Activated CD4-positive, CD25-positive, alpha-beta regulatory T cell treated with anti-CD3 and anti-CD28 coated beads, Interleukin-2, amount 50 U/mL, for 24 hours (primary cell): ENCODE measurements around the gene AVP.

Source experiments
- ATAC-seq, 2 donors: fragments of 150-1000 bp; cut with Tn5 transposase; one replicate each; pipeline ENCODE4 v1.10.0; 2021; ENCODE audit warnings: mild to moderate bottlenecking in 1 of 2, moderate library complexity in 1 of 2

The AVP gene

DNA sequence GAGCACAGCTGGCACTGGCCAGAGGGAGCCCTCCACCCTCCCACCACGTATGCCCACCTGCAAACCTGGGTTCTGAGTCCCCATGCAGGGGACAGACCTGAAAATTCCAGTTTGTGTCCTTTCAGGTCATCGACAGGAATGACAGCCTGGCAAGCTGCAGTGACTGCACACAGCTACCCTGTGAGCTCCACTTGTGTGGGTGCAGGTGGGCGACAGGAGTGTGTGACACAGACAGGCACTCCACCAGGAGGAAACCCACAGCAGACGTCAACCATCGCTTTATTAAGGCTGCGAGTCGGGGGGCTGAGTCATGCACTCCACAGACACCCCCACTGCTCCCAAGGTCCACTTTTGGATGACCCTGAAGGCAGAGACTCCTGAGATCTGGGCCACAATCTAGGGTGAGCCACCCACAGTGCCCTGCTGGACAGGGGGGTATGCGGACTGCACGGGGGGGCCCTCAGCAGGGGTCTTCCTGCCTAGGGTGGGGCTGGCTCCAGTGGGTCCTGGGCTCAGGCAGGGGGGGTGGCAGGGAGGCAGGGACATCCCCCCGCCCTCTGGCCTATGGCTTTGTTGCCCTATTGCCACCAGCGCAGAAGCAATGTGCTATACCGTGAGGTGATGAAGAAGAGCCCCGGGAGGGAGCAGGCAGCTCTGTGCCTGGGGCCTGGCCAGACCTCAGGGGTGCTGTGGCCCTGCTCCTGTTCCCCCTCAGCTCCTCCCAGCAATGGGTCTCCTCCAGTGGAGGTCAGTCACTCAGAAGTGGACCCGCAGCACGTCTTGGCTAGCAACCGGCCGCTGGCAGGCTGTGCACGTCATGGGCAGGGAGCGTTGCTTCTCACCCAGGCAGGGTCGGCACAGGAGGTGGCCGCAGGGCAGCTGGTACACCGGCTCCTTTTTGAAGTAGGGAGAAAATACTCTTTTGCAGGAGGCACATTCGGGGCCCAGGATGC lies 25.1 kb upstream of the AVP start:
- no peak for ATAC-seq

DNA sequence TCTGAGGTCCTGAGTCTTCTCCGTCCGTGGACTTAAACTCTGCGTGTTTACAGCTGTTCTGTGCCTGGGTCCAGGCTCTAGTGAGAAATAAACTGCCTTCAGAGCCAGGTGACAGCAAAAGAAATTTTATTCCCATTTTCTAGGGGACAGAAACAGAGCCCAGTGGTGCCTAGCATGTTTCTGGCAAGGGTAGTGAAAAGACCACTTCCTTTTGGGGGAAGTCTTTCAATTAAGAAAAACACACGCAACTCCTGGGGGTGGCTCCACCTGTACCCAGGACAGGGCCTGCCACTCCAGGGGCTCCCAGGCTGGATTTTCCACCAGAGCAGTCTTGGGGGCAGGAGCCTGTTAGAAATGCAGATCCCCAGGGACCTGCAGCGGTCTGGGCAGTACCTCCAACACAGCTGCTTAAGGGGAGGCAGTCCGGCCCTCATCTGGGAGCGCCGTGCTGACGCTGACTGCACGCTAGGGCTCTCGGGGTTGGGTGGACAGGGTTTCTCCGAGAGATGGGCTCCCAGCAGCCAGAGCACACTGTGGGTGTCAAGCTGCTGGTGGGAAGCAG lies 23.0 kb upstream of the AVP start:
- no peak for ATAC-seq

DNA sequence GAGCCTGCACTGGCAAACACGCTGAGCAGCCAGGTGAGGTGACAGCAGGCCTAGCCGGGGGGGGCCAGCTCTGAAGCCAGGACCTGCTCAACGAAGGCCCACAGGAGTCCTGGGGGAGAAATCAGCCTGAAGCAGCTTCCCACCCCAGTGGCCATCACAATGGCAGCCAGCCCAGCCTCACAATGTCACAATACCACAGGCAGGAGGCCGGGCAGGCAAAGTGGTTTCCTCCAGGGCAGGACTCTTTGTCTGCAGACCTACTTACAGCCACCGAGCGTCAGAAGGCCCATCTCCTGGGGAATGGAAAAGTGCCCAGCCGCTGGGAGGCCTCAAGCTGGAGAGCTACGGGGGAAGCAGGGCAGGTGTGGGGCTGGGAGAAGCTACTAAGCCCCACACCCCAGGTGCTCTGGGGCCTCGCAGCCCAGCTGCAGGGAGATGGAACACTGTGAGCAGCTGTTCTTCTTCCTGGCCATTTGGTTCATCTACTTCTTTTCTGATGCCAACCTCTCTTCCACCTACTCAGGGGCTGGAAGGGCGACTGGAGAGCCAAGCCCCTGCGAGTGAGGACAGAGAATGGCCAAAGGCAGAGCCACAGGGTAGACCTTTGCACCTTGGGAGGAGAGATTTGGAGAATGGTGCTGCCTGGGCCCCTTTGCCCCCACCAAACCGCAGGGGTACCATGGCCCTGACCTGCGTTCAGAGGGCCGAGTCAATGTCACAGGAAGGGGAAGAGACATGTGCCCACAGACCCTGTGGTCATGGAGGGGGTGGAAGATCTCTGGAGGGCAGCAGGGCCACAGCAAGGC lies 22.3 kb upstream of the AVP start:
- no peak for ATAC-seq

DNA sequence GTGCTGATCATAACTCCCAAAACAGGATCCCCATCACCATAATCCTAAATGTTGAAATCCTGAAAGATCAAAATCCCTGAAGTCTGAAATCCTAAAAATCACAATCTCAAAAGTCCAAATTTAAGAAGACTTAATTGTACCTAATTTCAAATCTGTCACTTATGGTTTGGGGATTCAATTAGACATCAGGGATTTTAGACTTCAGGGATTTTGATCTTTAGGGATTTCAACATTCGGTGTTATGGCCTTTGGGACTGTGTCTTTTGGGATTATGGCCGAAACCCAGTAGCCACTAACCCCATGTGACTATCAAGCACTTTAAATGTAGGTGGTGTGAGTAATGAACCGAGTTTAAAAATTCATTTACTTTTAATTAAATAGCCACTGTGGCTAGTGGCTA lies 21.7 kb upstream of the AVP start:
- ATAC-seq, result no peak

DNA sequence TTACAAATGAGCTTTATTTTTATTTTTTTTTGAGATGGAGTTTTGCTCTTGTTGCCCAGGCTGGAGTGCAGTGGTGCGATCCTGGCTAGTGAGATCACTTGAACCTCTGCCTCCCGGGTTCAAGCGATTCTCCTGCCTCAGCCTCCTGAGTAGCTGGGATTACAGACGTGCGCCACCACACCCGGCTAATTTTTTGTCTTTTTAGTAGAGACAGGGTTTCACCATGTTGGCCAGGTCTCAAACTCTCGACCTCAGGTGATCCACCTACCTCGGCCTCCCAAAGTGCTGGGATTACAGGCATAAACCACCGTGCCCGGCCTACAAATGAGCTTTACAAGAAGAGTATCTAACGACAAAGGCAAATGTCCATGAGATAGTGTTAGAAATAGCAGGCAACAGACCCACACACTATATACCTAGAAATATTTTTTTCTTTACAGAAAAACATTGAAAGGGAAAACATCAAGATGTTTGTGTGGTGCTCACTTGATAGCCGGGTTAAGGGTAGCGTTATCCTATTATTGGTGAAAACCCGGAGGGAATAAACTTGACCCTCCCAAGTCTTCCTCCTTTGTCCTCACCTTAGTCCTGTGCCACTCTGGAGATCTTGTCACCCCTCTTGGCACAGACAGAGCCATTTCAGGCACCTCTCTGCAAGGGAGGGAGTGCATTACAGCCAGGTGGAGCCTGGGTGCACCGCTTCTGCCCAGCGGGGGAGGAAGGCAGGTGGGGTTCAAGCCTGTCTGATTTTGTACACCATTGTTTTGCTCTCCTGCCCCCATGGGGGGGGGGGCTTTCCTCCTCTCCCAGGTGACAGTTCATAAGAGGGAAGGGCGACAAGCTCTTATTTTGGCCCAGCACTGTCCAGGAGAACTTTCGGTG lies 21.0 kb upstream of the AVP start:
- no peak for ATAC-seq

DNA sequence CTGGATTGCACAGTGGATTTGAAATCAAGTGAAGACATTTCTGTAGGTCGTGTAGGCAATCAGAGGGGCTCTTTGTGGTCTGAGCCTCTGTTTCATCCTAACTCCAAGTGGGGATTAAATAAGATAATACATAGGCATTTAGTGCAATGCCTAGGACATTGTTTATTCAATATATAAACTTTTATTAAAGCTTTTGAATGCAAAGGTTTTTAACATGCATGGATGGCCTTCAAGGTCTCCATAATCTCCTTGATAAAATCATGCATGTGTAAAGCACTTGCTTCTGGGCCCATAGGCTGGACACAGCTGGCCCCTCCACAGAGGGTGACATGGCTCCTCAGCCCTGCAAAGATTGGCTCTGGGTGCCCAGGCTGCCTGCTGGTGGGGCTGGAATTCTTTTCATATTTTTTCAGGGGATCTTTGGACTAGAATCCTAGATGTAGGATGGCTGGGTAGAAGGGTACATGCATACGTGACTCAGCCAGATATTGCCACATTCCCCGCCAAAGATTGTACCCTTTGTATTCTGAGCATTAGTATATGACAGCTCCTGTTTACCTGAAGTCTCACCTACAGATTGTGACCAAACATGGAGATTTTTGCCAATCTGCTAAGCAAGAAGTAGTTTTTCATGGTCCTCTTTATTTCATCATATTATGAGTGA lies 19.0 kb upstream of the AVP start:
- no peak for ATAC-seq

DNA sequence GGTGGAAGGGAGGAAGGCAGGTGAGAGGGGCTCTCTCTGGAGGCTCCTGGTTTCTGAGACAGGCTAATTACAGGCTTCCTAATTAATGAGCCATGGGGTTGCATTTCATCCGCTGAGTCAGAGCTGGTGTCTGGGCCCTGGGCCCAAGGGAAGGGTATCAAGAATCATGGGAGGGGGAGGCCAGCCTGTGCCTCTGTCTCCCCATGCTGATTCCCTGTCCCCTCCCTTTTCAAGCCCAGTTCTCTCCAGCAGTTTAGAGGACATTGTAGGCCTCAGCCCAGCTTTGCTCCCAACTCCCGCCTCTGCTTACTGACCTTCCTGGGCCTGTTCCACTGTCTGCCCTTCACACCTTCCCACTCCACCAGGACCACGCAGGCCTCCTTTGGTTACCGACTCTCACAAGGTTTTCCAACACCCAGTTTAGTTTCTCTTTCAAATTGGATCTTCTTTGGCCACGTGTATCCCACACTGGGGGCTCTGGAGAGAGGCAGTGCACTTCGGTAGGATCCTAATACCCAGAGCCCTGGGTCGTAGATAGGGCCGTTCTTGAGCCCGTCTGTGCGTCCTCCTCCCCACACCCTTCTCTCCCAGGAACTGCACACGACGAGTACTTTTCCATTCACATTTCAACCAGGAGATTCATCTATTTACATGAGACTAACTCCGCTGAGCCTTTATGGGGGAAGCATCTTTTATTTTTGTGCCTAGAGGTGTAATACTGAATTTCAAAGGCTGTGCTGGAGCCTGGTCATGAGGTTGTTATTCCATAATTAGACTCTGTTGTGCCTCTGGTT lies 18.2 kb upstream of the AVP start:
- ATAC-seq, result no peak

DNA sequence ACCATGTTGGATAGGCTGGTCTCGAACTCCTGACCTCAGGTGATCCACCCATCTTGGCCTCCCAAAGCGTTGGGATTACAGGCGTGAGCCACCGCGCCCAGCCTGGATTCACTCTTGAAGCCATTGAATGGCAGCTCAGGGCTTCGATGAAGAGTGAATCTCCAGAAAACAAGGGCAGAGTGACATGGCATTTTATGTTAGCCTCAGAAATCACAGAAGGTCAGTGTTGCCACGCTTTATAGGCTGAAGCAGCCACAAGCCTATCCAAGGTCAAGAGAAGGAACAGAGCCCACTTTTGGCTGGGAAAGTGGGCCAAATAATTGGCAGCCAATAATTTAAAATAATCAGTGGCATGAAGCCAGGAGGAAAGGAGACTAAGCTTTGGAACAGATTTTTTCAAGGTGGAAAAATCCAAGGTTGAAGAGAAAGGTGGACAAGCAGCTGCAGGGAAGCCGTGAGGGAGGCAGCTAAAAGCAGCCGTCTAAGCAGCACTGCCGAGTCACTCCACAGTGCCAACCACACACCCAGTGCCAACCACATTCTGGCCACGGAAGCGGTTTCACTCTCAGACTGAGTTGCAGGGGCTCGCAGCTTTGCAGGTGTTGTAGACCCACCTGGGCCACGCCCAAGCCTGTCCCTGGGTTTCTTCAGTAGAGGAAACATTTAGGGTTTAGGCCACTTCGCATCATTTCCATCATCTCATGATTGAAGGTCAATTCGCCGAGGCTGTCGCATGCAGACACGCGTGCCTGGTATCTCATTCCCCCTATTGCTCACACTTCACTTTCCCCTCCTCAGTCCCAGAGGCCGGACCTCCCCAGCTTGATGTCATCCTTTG lies 17.4 kb upstream of the AVP start:
- ATAC-seq, result peak; percentile 97 to 99

DNA sequence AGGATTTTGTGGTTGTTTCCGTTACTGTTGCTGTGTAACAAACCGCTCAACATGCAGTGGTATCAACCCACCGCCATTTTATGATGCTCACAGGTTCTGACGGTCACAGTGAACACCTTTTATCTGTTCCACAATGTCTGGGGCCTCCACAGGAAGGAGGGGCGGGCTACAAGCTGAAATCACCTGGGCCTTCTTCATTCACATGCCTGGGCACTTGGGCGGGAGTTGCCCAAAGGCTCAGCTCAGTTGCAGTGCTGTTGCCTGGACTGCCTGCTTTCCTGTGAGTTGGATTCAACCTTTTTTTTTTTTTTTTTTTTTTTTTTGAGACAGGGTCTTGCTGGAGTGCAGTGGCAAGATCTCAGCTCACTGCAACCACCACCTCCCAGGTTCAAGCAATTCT lies 16.7 kb upstream of the AVP start:
- no peak for ATAC-seq

DNA sequence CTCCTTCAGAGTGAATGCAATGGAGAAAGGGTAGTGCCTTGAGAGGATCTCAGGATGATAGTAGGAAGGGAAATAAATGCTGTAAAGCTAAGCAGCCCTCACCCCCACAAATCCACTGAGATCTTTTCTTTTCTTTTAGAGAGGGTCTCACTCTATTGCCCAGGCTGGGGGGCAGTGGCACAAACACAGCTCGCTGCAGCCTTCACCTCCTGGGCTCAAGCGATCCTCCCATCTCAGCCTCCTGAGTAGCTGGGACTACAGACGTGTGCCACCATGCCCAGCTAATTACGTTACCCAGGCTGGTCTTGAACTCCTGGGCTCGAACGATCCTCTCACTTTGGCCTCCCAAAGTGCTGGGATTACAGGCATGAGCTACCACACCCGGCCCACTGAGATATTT lies 16.0 kb upstream of the AVP start:
- no peak for ATAC-seq

DNA sequence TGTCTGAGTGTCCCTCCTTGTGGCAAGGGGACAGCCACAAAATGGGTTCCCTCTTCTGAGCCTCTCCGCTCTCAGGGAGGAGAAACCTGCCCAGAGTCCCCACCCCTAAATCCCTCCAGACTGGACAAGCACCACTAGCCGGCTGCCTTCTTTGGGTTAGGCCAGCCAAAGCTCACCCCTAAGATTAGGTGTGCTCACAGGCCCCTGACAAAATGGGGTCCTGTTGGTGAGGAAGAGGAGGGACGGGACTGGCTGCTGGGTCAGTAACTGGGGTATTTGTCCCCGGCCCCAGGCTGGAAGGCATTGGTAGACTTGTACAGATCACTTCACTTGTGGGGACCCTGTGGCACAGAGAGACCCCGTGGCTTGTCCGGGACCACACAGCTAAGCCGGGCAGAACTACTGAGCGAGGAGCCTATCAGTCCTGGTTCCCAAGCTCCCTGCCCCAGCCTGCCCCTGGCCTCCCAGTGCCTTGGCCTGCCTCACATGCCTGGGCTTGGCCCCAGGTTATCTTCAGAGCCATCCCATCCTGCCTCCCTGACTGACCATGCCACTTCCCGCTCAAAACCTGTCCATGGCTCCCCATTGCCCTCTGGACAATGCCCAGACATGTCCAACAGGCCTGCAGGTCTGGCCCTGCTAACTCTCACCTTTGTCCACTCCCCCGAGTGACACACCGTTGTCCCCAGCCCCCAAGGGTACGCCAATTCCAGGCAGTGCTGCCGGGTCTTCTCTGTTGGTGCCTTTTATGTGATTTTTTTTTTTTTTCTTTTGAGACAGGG lies 10.5 kb upstream of the AVP start:
- ATAC-seq, result no peak

DNA sequence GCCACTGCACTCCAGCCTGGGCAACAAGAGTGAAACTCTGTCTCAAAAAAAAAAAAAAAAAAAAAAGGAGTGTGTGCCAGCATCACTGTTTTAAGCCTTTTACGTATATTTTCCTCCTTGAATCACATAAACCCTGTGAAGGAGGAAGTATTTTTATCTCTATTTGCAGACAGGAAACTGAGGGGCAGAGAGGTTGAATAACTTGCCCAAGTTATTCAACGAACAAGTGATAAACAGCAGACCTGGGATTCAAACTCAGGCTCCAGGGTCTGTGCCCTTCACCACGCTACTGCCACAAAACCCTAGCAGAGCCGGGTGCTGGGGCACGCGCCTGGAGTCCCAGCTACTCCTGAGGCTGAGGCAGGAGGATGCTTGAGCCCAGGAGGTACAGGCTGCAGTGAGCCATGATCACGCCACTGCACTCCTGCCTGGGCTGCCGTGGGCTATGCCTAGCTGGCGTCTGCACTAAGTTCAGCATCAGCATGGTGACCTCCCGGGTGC lies 9.4 kb upstream of the AVP start:
- peak; percentile 21 to 23 for ATAC-seq

DNA sequence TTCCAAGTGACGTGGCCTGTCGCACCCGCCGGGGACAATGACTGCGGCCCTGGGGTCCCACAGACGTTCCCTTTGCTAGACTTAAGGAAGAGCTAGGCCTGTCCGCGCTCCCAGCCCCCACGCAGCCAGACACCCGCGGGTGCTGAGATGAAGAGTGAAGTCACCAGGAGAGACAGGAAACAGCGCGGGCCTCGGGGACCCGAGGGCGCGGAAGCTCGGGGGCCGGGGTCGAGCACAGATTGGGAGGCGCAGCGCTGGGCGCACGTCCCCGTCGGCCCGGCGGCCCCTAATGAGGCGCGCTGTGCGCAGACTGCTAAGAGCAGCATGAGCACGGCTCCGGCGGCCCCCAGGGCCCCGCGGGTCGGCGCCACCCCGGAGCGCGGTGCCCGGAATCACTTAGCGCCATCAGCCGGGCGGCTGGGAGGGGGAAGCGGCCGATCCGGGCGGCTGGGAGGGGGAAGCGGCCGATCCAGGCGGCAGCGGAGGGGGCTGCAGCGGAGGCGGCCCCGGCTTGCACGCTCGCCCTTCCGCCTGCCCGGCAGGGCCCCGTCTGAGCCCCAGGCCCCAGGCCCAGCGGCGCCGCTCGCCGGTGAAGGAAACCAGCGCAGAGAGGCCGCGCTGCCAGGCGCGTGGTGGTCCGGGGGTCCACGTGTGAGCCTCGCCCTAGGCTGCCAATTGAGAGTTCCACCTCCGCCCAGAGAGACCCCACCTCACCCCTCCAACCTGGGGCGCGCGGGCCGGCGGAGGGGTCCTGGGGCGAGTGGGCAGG lies 8.3 kb upstream of the AVP start:
- peak; percentile 50 to 62 for ATAC-seq

DNA sequence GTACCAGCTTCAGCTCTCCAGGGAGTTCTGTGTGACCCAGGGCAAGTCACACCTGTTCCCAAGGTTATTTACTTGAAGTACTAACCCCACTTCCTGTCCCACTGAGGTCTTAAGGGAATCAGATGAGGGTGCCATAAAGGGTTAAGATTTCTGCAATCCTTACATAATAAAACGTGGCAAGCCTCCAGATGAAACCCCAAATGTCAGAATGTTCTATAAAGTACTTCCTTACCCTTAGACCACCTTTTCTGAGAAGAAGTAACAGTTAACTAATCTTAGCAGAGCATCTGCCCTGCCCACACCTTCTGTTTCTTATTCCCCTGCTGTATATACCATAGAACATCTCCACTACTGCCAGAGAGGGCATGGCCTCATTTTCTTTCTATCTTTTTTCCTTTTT lies 6.0 kb upstream of the AVP start:
- no peak for ATAC-seq

DNA sequence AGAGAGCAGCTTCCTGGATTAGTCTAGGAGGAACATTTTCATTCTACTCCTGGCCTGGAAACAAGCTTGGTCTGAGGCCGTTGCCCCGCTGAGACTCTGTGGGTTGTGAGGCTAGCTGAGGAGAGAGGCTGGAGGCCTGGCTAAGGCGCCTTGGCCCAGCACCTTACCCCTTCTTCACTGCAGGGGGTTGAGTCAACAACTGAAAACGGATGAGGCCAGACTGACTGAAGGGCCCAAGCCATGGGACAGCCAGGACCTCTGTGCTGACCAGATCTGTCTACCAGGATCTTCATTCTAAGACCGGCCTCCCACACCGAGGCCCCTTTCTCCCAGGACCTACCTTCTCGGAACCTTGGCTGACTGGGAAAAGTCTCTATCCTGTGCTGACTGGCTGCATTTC lies 3.5 kb upstream of the AVP start:
- no peak for ATAC-seq

DNA sequence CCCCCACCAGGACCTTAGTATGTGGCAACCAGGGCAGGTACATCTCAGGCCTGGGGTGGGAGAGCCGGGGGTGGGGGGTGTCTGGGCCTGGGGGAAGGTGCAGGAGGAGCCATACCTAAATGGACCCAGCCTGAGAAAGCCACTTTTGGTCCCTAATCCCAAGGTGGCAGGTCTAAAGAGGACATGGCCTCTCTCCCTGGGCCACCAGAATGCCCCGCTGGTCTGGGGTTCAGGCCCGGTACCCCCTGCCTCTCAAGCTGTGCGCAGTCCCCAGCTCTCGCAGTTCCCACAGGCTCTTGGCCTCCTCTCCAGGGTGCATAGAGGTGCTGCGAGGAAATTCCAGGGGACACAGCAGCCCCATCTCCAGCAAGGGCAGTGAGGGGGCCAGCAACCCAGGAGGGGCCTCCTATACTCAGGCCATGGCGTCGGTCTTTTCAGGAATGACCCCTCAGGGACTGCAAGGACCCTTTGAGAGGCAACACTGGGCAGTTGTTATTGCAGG lies 1.1 kb upstream of the AVP start:
- ATAC-seq, result no peak

DNA sequence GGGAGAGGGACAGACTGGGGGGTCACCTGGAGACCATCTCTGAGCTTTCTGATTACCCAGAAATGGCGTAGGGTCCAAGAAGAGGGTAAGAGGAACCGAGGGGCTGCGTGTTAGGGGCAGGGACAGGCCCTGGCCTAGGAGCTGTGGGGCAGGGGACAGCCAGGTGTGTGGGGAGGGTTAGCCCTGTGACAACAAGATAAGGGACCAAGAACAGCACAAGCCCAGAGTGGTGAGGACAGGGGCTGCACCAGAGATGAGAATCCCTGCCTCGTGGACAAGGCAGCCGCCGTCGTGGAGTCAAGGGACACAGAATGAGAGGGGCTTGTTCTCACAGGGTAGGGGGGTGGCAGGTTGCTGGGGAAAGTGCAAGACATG lies 449 bp upstream of the AVP start:
- no peak for ATAC-seq
